Caco-2 (cell line): ENCODE data around the gene GCNT4. TPM values are rescaled to one million over a fixed set of nuclear protein-coding genes. Genes with fewer than 3 reads are reported as not detected.
"Not testable (repeated sequence)": the region's sequence is repeated elsewhere in the genome, so short reads cannot be mapped to it uniquely, and the experiment has no call there.

Experiments used
- BruUV-seq: library from RNA; stranded (reverse); fragments of 400-500 nt; replicated peaks from 2 replicates; lab custom pipeline; 2021; lab: Mats Ljungman, UMichigan
- CTCF ChIA-PET: fragments of 300-600 bp; sonication (Branson Sonifier 250); formaldehyde crosslinking; loops from one replicate; lab custom pipeline; 2022; ENCODE audit warnings: antibody characterized with exemption; lab: Charles Lee
- POLR2A ChIA-PET: fragments of 300-600 bp; sonication (Branson Sonifier 250); formaldehyde crosslinking; loops from one replicate; lab custom pipeline; 2022; ENCODE audit warnings: antibody characterized with exemption; lab: Charles Lee
- DNase-seq, 2 experiments: peaks; one replicate each; pipeline versions ENCODE4 v3.0.0 to v3.0.0-alpha.2; 2020 to 2022
- H3K27me3 ChIP-seq: replicated peaks from 2 replicates; pipeline ENCODE4 v1.6.0; 2011; ENCODE audit warnings: low read length; ENCODE audit not compliant: control insufficient read depth, insufficient read depth
- H3K36me3 ChIP-seq: 2 replicates; pipeline ENCODE4 v1.5.1; 2011; ENCODE audit warnings: low read length; ENCODE audit not compliant: control insufficient read depth, insufficient read depth
- H3K4me1 ChIP-seq: fragments of 250-450 bp; sonication (Bioruptor Pico); 2 replicates; pipeline ENCODE4 v1.5.1; 2020; ENCODE audit warnings: mild to moderate bottlenecking
- H3K4me3 ChIP-seq: 2 replicates; pipeline ENCODE4 v1.5.1; 2011; ENCODE audit warnings: low read depth, mild to moderate bottlenecking, control low read depth, low read length
- H3K9me3 ChIP-seq: fragments of 250-450 bp; sonication (Bioruptor Pico); 2 replicates; pipeline ENCODE4 v1.5.1; 2020; ENCODE audit warnings: mild to moderate bottlenecking, moderate library complexity
- H3K27ac Mint-ChIP-seq: one replicate; pipeline ENCODE4 v1.8.0; 2022; ENCODE audit warnings: mixed read lengths; ENCODE audit not compliant: unreplicated experiment
- H3K27me3 Mint-ChIP-seq: one replicate; pipeline ENCODE4 v1.8.0; 2022; ENCODE audit warnings: mixed read lengths; ENCODE audit not compliant: insufficient read depth, unreplicated experiment
- H3K36me3 Mint-ChIP-seq: one replicate; pipeline ENCODE4 v1.8.0; 2022; ENCODE audit warnings: mild to moderate bottlenecking, mixed read lengths; ENCODE audit not compliant: insufficient read depth, unreplicated experiment
- H3K4me1 Mint-ChIP-seq: one replicate; pipeline ENCODE4 v1.8.0; 2022; ENCODE audit warnings: low read depth, mixed read lengths; ENCODE audit not compliant: unreplicated experiment
- H3K4me3 Mint-ChIP-seq: one replicate; pipeline ENCODE4 v1.8.0; 2022; ENCODE audit warnings: mild to moderate bottlenecking, moderate library complexity, mixed read lengths; ENCODE audit not compliant: unreplicated experiment
- H3K9me3 Mint-ChIP-seq: one replicate; pipeline ENCODE4 v1.8.0; 2022; ENCODE audit warnings: mixed read lengths; ENCODE audit not compliant: unreplicated experiment
- CTCF ChIP-seq, 2 experiments: fragments of 200-600 bp in 1 of 2; IDR thresholded peaks; 1 replicate in 1 of 2; 2 replicates in 1 of 2; pipeline versions ENCODE4 v1.5.1 to v1.8.0; 2011 to 2022; ENCODE audit warnings: antibody characterized with exemption in 1 of 2, control low read depth in 1 of 2, inconsistent platforms in 1 of 2, low read depth in 1 of 2, low read length in 1 of 2, mild to moderate bottlenecking in 1 of 2, moderate library complexity in 1 of 2; ENCODE audit not compliant: insufficient read depth in 1 of 2, severe bottlenecking in 1 of 2, unreplicated experiment in 1 of 2
- intact Hi-C: fragments of 100-400 bp; cut with micrococcal nuclease; formaldehyde crosslinking; loops from one replicate; pipeline ENCODE4 v1.10.0; 2022; ENCODE audit not compliant: unreplicated experiment
- total RNA-seq: library from RNA; stranded (reverse); gene quantifications from 2 replicates; pipeline ENCODE4 v1.2.3, GENCODE V29; 2022

GCNT4 gene
- total RNA-seq, 1 experiment from 2014 or later: 3.0 TPM

- Mint-ChIP-seq H3K36me3 (no peaks in the 10 kb centered on the region), H3K4me3 (no peak overlapping the region), H3K9me3 (no peaks in the 10 kb centered on the region), H3K27me3 (no peaks in the 10 kb centered on the region), H3K27ac (no peak overlapping the region), H3K4me1 (no peaks in the 10 kb centered on the region)
- no peak for DNase-seq
- intact Hi-C loops: no loop called here
- no peak for TF ChIP-seq CTCF (IDR thresholded peaks at IDR 0.05; ENCODE audit: insufficient read depth in 1 of 2, low read depth in 1 of 2, low read length in 1 of 2, severe bottlenecking in 1 of 2, unreplicated experiment in 1 of 2)
- Histone ChIP-seq H3K9me3 (no peaks in the 10 kb centered on the region), H3K27me3 (no peaks in the 10 kb centered on the region), H3K36me3 (no peaks in the 10 kb centered on the region), H3K4me1 (no peaks in the 10 kb centered on the region), H3K4me3 (no peak overlapping the region)
- ChIA-PET POLR2A (no interaction called here), CTCF (no interaction called here)
- no TSS peak for BruUV-seq
Measured at GRCh38 chr5:75081510-75081909, 29.2 kb upstream of the GCNT4 start.

GRCh38 chr5:75079346-75079745 is 27.0 kb upstream of the GCNT4 start:
- H3K4me1 Mint-ChIP-seq, H3K27me3 ChIP-seq, H3K36me3 Mint-ChIP-seq, BruUV-seq, H3K4me3 Mint-ChIP-seq, H3K27ac Mint-ChIP-seq, intact Hi-C loops, CTCF ChIA-PET, POLR2A ChIA-PET, H3K4me1 ChIP-seq, DNase-seq, H3K36me3 ChIP-seq, H3K27me3 Mint-ChIP-seq, H3K4me3 ChIP-seq, H3K9me3 ChIP-seq, H3K9me3 Mint-ChIP-seq: not testable (repeated sequence)

GRCh38 chr5:75078027-75078426 is 25.7 kb upstream of the GCNT4 start:
- Mint-ChIP-seq H3K9me3 (no peaks in the 10 kb centered on the region), H3K27ac (no peak overlapping the region), H3K4me3 (no peak overlapping the region), H3K27me3 (no peaks in the 10 kb centered on the region), H3K36me3 (no peaks in the 10 kb centered on the region), H3K4me1 (no peaks in the 10 kb centered on the region)
- H3K9me3 ChIP-seq: no peaks in the 10 kb centered on the region; the same call in 1 of the 2 replicates
- POLR2A ChIA-PET: no interaction called here
- TF ChIP-seq CTCF (IDR thresholded peaks at IDR 0.05; ENCODE audit: insufficient read depth in 1 of 2, low read depth in 1 of 2, low read length in 1 of 2, severe bottlenecking in 1 of 2, unreplicated experiment in 1 of 2): no peak
- BruUV-seq: no TSS peak
- H3K4me3 ChIP-seq: no peak overlapping the region
- no peak for DNase-seq
- CTCF ChIA-PET: no interaction called here
- H3K27me3 ChIP-seq: no peaks in the 10 kb centered on the region
- H3K36me3 ChIP-seq: no peaks in the 10 kb centered on the region
- no peaks in the 10 kb centered on the region for H3K4me1 ChIP-seq
- intact Hi-C loops: no loop called here

GRCh38 chr5:75072061-75072460 is 19.7 kb upstream of the GCNT4 start:
- Histone ChIP-seq H3K4me3 (no peak overlapping the region), H3K27me3 (no peaks in the 10 kb centered on the region), H3K9me3 (no peaks in the 10 kb centered on the region; the same call in 1 of the 2 replicates), H3K4me1 (no peaks in the 10 kb centered on the region), H3K36me3 (no peaks in the 10 kb centered on the region)
- Mint-ChIP-seq H3K9me3 (no peaks in the 10 kb centered on the region), H3K36me3 (no peaks in the 10 kb centered on the region), H3K27me3 (no peaks in the 10 kb centered on the region), H3K27ac (no peak overlapping the region), H3K4me1 (no peaks in the 10 kb centered on the region), H3K4me3 (no peak overlapping the region)
- TF ChIP-seq CTCF (IDR thresholded peaks at IDR 0.05; ENCODE audit: insufficient read depth in 1 of 2, low read depth in 1 of 2, low read length in 1 of 2, severe bottlenecking in 1 of 2, unreplicated experiment in 1 of 2): no peak
- intact Hi-C loops: no loop called here
- no TSS peak for BruUV-seq
- DNase-seq: no peak
- POLR2A ChIA-PET: no interaction called here
- CTCF ChIA-PET: no interaction called here
